K562 (cell line): ENCODE data around the gene LCN15. TPM values are rescaled to one million over a fixed set of nuclear protein-coding genes. Genes with fewer than 3 reads are reported as not detected.

ENCODE experiments used
- ATAC-seq: fragments of 200-7000 bp; cut with Tn5 transposase; 3 replicates; pipeline ENCODE4 v1.9.1; 2020; ENCODE audit warnings: moderate library complexity
- BruUV-seq: library from RNA; stranded (reverse); fragments of 400-500 nt; replicated peaks from 2 replicates; lab custom pipeline; 2021; lab: Mats Ljungman, UMichigan
- CTCF ChIA-PET: fragments of 300-600 bp; formaldehyde crosslinking; extraction: SDS; loops from one replicate; lab custom pipeline; 2021; ENCODE audit warnings: low intra/inter-chr PET ratio; lab: Yijun Ruan, JAX
- POLR2A ChIA-PET: fragments of 300-600, 350-650 bp; sonication (Branson Sonifier 250); formaldehyde crosslinking; extraction: SDS; loops from one replicate; lab custom pipeline; 2021; ENCODE audit warnings: antibody characterized with exemption, inconsistent platforms; lab: Yijun Ruan, JAX
- DNase-seq, 4 experiments: peaks; one replicate each; pipeline versions ENCODE4 v3.0.0 to v3.0.0-alpha.2; 2011 to 2018; ENCODE audit warnings: low spot score in 3 of 4, mixed read lengths in 3 of 4; ENCODE audit errors: extremely low read depth in 1 of 4
- FAIRE-seq: peaks from 2 replicates; lab custom pipeline; 2011; peaks lifted over from hg19 to GRCh38; lab: Jason Lieb, UNC
- H2AFZ ChIP-seq: 2 replicates; pipeline ENCODE4 v1.6.0; 2011; ENCODE audit warnings: low read depth, low read length, control low read depth, inconsistent platforms
- H3K27ac ChIP-seq: fragments of 200-600 bp; 3 replicates; pipeline ENCODE4 v1.8.0; 2011; ENCODE audit warnings: low read depth, mild to moderate bottlenecking, control low read depth, inconsistent platforms, low read length, moderate library complexity, mixed read lengths; ENCODE audit errors: extremely low read depth
- H3K27me3 ChIP-seq, 2 experiments: fragments of 300-600 bp in 1 of 2; 2 replicates in 1 of 2; 3 replicates in 1 of 2; pipeline versions ENCODE4 v1.6.0 to v1.8.0; 2011; ENCODE audit warnings: inconsistent platforms in 2 of 2, low read length in 2 of 2, mild to moderate bottlenecking in 1 of 2, mixed read lengths in 1 of 2, moderate library complexity in 1 of 2; ENCODE audit not compliant: control insufficient read depth in 2 of 2, insufficient read depth in 2 of 2
- H3K36me3 ChIP-seq: fragments of 300-600 bp; 3 replicates; pipeline ENCODE4 v1.8.0; 2011; ENCODE audit warnings: mild to moderate bottlenecking, low read length, inconsistent platforms; ENCODE audit not compliant: control insufficient read depth, insufficient read depth
- H3K4me1 ChIP-seq, 2 experiments: fragments of 200-600 bp in 1 of 2; replicated peaks in 1 of 2; 2 replicates in 1 of 2; 3 replicates in 1 of 2; pipeline versions ENCODE4 v1.5.1 to v1.8.0; 2011; ENCODE audit warnings: inconsistent platforms in 2 of 2, low read length in 2 of 2, mild to moderate bottlenecking in 1 of 2, mixed read lengths in 1 of 2, moderate library complexity in 1 of 2; ENCODE audit not compliant: control insufficient read depth in 2 of 2, insufficient read depth in 2 of 2
- H3K4me2 ChIP-seq: 2 replicates; pipeline ENCODE4 v1.6.1; 2011; ENCODE audit warnings: low read length, control low read depth, inconsistent platforms, mixed read lengths; ENCODE audit not compliant: insufficient read depth
- H3K4me3 ChIP-seq: fragments of 200-600 bp; sonication (generic), shearing (Covaris generic); 2 replicates; pipeline ENCODE4 v1.5.1; 2016; ENCODE audit warnings: control low read depth, inconsistent platforms
- H3K79me2 ChIP-seq: fragments of 200-600 bp; 3 replicates; pipeline ENCODE4 v1.8.0; 2011; ENCODE audit warnings: low read length, inconsistent platforms; ENCODE audit not compliant: control insufficient read depth, insufficient read depth
- H3K9ac ChIP-seq, 2 experiments: 2 replicates each; pipeline versions ENCODE4 v1.6.0 to v1.6.1; 2011; ENCODE audit warnings: low read depth in 2 of 2, low read length in 2 of 2, control low read depth in 1 of 2, inconsistent platforms in 1 of 2, mild to moderate bottlenecking in 1 of 2, mixed read lengths in 1 of 2; ENCODE audit not compliant: insufficient read depth in 1 of 2
- H3K9me1 ChIP-seq: one replicate; pipeline ENCODE4 v1.6.0; 2011; ENCODE audit warnings: inconsistent platforms, mild to moderate bottlenecking, low read length, moderate library complexity; ENCODE audit not compliant: control insufficient read depth, insufficient read depth
- H3K9me3 ChIP-seq: replicated peaks from 2 replicates; pipeline ENCODE4 v1.5.1; 2011; ENCODE audit warnings: low read depth, low read length, inconsistent platforms; ENCODE audit not compliant: control insufficient read depth, insufficient read depth
- H4K20me1 ChIP-seq: replicated peaks from 2 replicates; pipeline ENCODE4 v1.6.1; 2011; ENCODE audit warnings: low read length, inconsistent platforms, mixed read lengths; ENCODE audit not compliant: control insufficient read depth, insufficient read depth
- POLR2G ChIP-seq: fragments of 200-400 bp; formaldehyde crosslinking; IDR thresholded peaks from 2 replicates; pipeline ENCODE4 v1.6.1; 2017; ENCODE audit warnings: low read depth, mild to moderate bottlenecking, antibody characterized with exemption, low read length, moderate library complexity
- WGBS: fragments of 100-300 bp; shearing (Covaris generic); methylation state at CpG from one replicate; pipeline ENCODE4 v1.1.6; 2016; ENCODE audit warnings: low coverage, mixed read lengths; ENCODE audit not compliant: insufficient coverage; ENCODE audit errors: missing lambda C conversion rate; 5-methylcytosine and 5-hydroxymethylcytosine counted together
- in situ Hi-C: fragments of 300-500 bp; cut with MboI; formaldehyde crosslinking; loops from 4 replicates; pipeline ENCODE4 v1.15.0; 2018; ENCODE audit warnings: inconsistent platforms, mixed read lengths
- intact Hi-C: fragments of 100-400 bp; cut with micrococcal nuclease; formaldehyde crosslinking; loops from 2 replicates; pipeline ENCODE4 v1.14.2; 2022
- polyA plus RNA-seq, 8 experiments: library from polyadenylated mRNA; depleted of rRNA in 4 of 8; stranded (reverse) in 5 of 8; unstranded in 3 of 8; fragments of >200 nt; fragmentation: Nextera tagmentation in 2 of 8; fragmentation: Illumina TruSeq in 1 of 8; extraction: Ambion mirVana in 2 of 8; extraction: Trizol in 1 of 8; gene quantifications; 2 replicates each; pipeline versions ENCODE4 v1.2.1 to v1.2.3, GENCODE V29; 2011 to 2014; ENCODE audit warnings: inconsistent platforms in 1 of 8, missing spikeins in 1 of 8
- total RNA-seq, 7 experiments: library from RNA; depleted of rRNA in 6 of 7; stranded (reverse); fragments of >200 nt in 6 of 7; fragmentation: Illumina TruSeq in 2 of 7; extraction: Trizol in 2 of 7; gene quantifications; 2 replicates each; pipeline versions ENCODE4 v1.2.1 to v1.2.3, GENCODE V29; 2011 to 2021; ENCODE audit warnings: low replicate concordance in 1 of 7
- TF ChIP-seq, protein P1 (sequence below): fragments of 200-600 bp; sonication (generic); IDR thresholded peaks from one replicate; pipeline ENCODE4 v1.6.1; 2012; ENCODE audit warnings: mild to moderate bottlenecking, low read depth, low read length, inconsistent platforms

The LCN15 gene
- total and polyA plus RNA-seq, 9 of the 15 experiments (the other 6 are each of a cell fraction or from before 2014, with no cell fraction given) = 0.66 TPM; not detected in 8

- ATAC-seq (no peak), FAIRE-seq (no peak), DNase-seq (no peak)
- Histone ChIP-seq H3K79me2 (peaks cover 12% of the 10 kb centered on the region), H3K9me1 (no peaks in the 10 kb centered on the region), H3K36me3 (peaks cover 4% of the 10 kb centered on the region; the same call in 1 of the 3 replicates), H3K27ac (no peak overlapping the region), H3K9me3 (no peaks in the 10 kb centered on the region), H2AFZ (no peak overlapping the region), H3K4me3 (no peak overlapping the region), H3K4me1 (peaks cover 10 to 70% of the 10 kb centered on the region in 2 experiments; a peak in 4 of 5 replicates), H3K9ac (peak overlapping the region in 1 of 2 experiments; percentile 76; a peak in 2 of 4 replicates), H3K27me3 (no peaks in the 10 kb centered on the region), H4K20me1 (no peaks in the 10 kb centered on the region), H3K4me2 (no peak overlapping the region)
- BruUV-seq = no TSS peak
- WGBS = 63% methylated on average over 8 of the region's 8 CpGs
- CTCF ChIA-PET = no interaction called here
- TF ChIP-seq, protein P1, sequence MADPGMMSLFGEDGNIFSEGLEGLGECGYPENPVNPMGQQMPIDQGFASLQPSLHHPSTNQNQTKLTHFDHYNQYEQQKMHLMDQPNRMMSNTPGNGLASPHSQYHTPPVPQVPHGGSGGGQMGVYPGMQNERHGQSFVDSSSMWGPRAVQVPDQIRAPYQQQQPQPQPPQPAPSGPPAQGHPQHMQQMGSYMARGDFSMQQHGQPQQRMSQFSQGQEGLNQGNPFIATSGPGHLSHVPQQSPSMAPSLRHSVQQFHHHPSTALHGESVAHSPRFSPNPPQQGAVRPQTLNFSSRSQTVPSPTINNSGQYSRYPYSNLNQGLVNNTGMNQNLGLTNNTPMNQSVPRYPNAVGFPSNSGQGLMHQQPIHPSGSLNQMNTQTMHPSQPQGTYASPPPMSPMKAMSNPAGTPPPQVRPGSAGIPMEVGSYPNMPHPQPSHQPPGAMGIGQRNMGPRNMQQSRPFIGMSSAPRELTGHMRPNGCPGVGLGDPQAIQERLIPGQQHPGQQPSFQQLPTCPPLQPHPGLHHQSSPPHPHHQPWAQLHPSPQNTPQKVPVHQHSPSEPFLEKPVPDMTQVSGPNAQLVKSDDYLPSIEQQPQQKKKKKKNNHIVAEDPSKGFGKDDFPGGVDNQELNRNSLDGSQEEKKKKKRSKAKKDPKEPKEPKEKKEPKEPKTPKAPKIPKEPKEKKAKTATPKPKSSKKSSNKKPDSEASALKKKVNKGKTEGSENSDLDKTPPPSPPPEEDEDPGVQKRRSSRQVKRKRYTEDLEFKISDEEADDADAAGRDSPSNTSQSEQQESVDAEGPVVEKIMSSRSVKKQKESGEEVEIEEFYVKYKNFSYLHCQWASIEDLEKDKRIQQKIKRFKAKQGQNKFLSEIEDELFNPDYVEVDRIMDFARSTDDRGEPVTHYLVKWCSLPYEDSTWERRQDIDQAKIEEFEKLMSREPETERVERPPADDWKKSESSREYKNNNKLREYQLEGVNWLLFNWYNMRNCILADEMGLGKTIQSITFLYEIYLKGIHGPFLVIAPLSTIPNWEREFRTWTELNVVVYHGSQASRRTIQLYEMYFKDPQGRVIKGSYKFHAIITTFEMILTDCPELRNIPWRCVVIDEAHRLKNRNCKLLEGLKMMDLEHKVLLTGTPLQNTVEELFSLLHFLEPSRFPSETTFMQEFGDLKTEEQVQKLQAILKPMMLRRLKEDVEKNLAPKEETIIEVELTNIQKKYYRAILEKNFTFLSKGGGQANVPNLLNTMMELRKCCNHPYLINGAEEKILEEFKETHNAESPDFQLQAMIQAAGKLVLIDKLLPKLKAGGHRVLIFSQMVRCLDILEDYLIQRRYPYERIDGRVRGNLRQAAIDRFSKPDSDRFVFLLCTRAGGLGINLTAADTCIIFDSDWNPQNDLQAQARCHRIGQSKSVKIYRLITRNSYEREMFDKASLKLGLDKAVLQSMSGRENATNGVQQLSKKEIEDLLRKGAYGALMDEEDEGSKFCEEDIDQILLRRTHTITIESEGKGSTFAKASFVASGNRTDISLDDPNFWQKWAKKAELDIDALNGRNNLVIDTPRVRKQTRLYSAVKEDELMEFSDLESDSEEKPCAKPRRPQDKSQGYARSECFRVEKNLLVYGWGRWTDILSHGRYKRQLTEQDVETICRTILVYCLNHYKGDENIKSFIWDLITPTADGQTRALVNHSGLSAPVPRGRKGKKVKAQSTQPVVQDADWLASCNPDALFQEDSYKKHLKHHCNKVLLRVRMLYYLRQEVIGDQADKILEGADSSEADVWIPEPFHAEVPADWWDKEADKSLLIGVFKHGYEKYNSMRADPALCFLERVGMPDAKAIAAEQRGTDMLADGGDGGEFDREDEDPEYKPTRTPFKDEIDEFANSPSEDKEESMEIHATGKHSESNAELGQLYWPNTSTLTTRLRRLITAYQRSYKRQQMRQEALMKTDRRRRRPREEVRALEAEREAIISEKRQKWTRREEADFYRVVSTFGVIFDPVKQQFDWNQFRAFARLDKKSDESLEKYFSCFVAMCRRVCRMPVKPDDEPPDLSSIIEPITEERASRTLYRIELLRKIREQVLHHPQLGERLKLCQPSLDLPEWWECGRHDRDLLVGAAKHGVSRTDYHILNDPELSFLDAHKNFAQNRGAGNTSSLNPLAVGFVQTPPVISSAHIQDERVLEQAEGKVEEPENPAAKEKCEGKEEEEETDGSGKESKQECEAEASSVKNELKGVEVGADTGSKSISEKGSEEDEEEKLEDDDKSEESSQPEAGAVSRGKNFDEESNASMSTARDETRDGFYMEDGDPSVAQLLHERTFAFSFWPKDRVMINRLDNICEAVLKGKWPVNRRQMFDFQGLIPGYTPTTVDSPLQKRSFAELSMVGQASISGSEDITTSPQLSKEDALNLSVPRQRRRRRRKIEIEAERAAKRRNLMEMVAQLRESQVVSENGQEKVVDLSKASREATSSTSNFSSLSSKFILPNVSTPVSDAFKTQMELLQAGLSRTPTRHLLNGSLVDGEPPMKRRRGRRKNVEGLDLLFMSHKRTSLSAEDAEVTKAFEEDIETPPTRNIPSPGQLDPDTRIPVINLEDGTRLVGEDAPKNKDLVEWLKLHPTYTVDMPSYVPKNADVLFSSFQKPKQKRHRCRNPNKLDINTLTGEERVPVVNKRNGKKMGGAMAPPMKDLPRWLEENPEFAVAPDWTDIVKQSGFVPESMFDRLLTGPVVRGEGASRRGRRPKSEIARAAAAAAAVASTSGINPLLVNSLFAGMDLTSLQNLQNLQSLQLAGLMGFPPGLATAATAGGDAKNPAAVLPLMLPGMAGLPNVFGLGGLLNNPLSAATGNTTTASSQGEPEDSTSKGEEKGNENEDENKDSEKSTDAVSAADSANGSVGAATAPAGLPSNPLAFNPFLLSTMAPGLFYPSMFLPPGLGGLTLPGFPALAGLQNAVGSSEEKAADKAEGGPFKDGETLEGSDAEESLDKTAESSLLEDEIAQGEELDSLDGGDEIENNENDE = no peak
- peak; percentile 17; the same call in 1 of the 2 replicates for TF ChIP-seq POLR2G
- POLR2A ChIA-PET = interaction anchor here (0.7 to 3.7 kb wide), 4 partner anchors 9 to 13 kb away, joined by 3 to 44 read pairs (median 18); no protein-coding TSS in a partner anchor
- in situ Hi-C loops (no loop called here), intact Hi-C loops (no loop called here)
These were observed 49.4 kb downstream of the LCN15 start for GRCh38 chr9:136714893-136715274.
